GM21786 (cell line): ENCODE results near the gene CALN1.

ENCODE experiments used
- ATAC-seq: cut with Tn5 transposase; IDR thresholded peaks from one replicate; pipeline ENCODE4 v1.9.1; 2021; ENCODE audit not compliant: unreplicated experiment

Gene CALN1

GRCh38 chr7:72272479-72272878, 139.7 kb downstream of the CALN1 start:
- no peak for ATAC-seq

GRCh38 chr7:72268796-72269195, 143.3 kb downstream of the CALN1 start:
- no peak for ATAC-seq

GRCh38 chr7:72268090-72268489, 144.0 kb downstream of the CALN1 start:
- ATAC-seq, result no peak

- no peak for ATAC-seq
Measured at GRCh38 chr7:72267291-72267800, 144.8 kb downstream of the CALN1 start.

- no peak for ATAC-seq
Measured at GRCh38 chr7:72266771-72267170, 145.4 kb downstream of the CALN1 start.

- ATAC-seq, result no peak
Measured at GRCh38 chr7:72265071-72265904, 146.8 kb downstream of the CALN1 start.

- no peak for ATAC-seq
Measured at GRCh38 chr7:72260406-72260805, 151.7 kb downstream of the CALN1 start.

- ATAC-seq, result no peak
Measured at GRCh38 chr7:72258074-72258473, 154.1 kb downstream of the CALN1 start.

- no peak for ATAC-seq
Measured at GRCh38 chr7:72254455-72254854, 157.7 kb downstream of the CALN1 start.

GRCh38 chr7:72249106-72249505, 163.0 kb downstream of the CALN1 start:
- ATAC-seq, result no peak

GRCh38 chr7:72244826-72245398, 167.2 kb downstream of the CALN1 start:
- no peak for ATAC-seq

- no peak for ATAC-seq
Measured at GRCh38 chr7:72243329-72243728, 168.8 kb downstream of the CALN1 start.

- ATAC-seq, result no peak
Measured at GRCh38 chr7:72235351-72235750, 176.8 kb downstream of the CALN1 start.

- no peak for ATAC-seq
Measured at GRCh38 chr7:72234086-72234485, 178.1 kb downstream of the CALN1 start.

- ATAC-seq, result no peak
Measured at GRCh38 chr7:72230281-72230680, 181.9 kb downstream of the CALN1 start.

GRCh38 chr7:72223351-72223750, 188.8 kb downstream of the CALN1 start:
- no peak for ATAC-seq

GRCh38 chr7:72222136-72222535, 190.0 kb downstream of the CALN1 start:
- ATAC-seq, result no peak

GRCh38 chr7:72219500-72219899, 192.6 kb downstream of the CALN1 start:
- ATAC-seq, result no peak

- no peak for ATAC-seq
Measured at GRCh38 chr7:72217151-72217550, 195.0 kb downstream of the CALN1 start.

GRCh38 chr7:72213769-72214168, 198.4 kb downstream of the CALN1 start:
- ATAC-seq, result no peak

- ATAC-seq, result no peak
Measured at GRCh38 chr7:72213081-72213480, 199.1 kb downstream of the CALN1 start.

- no peak for ATAC-seq
Measured at GRCh38 chr7:72211175-72211574, 201.0 kb downstream of the CALN1 start.
